Muscle of leg (tissue), 11 donors: ENCODE measurements around the gene HRH1. TPM values are rescaled to one million over a fixed set of nuclear protein-coding genes. Genes with fewer than 3 reads are reported as not detected.
A peak's percentile ranks its signal among the peaks of the same experiment; 100 is the strongest.
"Not testable (repeated sequence)": the region's sequence is repeated elsewhere in the genome, so short reads cannot be mapped to it uniquely, and the experiment has no call there.

ENCODE experiments used
- DNase-seq: peaks from one replicate; pipeline ENCODE4 v3.0.0; 2013
- H3K27ac ChIP-seq: one replicate; pipeline ENCODE4 v1.5.1; 2013; ENCODE audit warnings: mild to moderate bottlenecking, low read length, control low read depth
- H3K27me3 ChIP-seq: one replicate; pipeline ENCODE4 v1.6.1; 2013; ENCODE audit warnings: low read length; ENCODE audit not compliant: control insufficient read depth, insufficient read depth
- H3K36me3 ChIP-seq: one replicate; pipeline ENCODE4 v1.6.1; 2013; ENCODE audit warnings: low read length; ENCODE audit not compliant: control insufficient read depth, insufficient read depth
- H3K4me1 ChIP-seq: one replicate; pipeline ENCODE4 v1.6.1; 2013; ENCODE audit warnings: low read length; ENCODE audit not compliant: control insufficient read depth, insufficient read depth
- H3K4me3 ChIP-seq: one replicate; pipeline ENCODE4 v1.5.1; 2013; ENCODE audit warnings: low read length, control low read depth
- H3K9me3 ChIP-seq: replicated peaks from 2 replicates; pipeline ENCODE4 v1.6.1; 2013; ENCODE audit warnings: low read depth, low read length; ENCODE audit not compliant: control insufficient read depth
- WGBS: methylation state at CpG from one replicate; pipeline ENCODE4 v1.1.5; 2013; ENCODE audit warnings: missing lambda C conversion rate; ENCODE audit not compliant: insufficient coverage; 5-methylcytosine and 5-hydroxymethylcytosine counted together
- polyA plus RNA-seq, 8 donors: library from polyadenylated mRNA; unstranded; fragments of 120-200 nt; gene quantifications; one replicate each; pipeline versions ENCODE4 v1.2.1 to v1.2.3, GENCODE V29; 2013; ENCODE audit warnings: inconsistent platforms in 1 of 8, low replicate concordance in 1 of 8; ENCODE audit not compliant: insufficient read length in 8 of 8, insufficient read depth in 1 of 8
- total RNA-seq: library from RNA; stranded (reverse); fragments of 120-200 nt; gene quantifications from one replicate; pipeline ENCODE4 v1.2.4, GENCODE V29; 2013

Gene HRH1
- total and polyA plus RNA-seq, 9 donors: 1.6 to 6.2 (median 3.2) TPM

DNA sequence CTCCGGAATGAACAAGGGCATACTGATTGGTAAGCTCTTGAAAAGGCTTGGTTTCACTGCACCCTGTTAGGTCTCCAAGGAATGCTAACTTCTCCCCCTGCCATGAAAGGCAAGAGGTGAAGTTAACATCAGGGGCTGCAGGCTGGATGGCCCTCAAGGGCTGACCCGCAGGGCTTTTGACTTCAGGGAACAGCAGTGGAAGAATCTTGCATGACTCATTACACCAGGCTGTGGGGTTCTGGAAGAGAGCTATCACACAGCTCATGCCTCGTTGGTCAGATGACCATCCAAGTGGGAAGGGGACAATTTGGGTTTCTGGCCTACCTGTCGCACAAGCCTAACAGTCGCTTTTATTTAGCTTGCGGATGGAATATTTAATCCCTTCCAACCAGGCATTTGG lies 94.3 kb downstream of the HRH1 start:
- Histone ChIP-seq H3K4me3 (no peak overlapping the region), H3K4me1 (no peaks in the 10 kb centered on the region), H3K9me3 (no peaks in the 10 kb centered on the region), H3K27me3 (no peaks in the 10 kb centered on the region), H3K36me3 (no peaks in the 10 kb centered on the region), H3K27ac (no peak overlapping the region)
- no peak for DNase-seq
- 79% methylated on average over 2 of the region's 6 CpGs for WGBS

DNA sequence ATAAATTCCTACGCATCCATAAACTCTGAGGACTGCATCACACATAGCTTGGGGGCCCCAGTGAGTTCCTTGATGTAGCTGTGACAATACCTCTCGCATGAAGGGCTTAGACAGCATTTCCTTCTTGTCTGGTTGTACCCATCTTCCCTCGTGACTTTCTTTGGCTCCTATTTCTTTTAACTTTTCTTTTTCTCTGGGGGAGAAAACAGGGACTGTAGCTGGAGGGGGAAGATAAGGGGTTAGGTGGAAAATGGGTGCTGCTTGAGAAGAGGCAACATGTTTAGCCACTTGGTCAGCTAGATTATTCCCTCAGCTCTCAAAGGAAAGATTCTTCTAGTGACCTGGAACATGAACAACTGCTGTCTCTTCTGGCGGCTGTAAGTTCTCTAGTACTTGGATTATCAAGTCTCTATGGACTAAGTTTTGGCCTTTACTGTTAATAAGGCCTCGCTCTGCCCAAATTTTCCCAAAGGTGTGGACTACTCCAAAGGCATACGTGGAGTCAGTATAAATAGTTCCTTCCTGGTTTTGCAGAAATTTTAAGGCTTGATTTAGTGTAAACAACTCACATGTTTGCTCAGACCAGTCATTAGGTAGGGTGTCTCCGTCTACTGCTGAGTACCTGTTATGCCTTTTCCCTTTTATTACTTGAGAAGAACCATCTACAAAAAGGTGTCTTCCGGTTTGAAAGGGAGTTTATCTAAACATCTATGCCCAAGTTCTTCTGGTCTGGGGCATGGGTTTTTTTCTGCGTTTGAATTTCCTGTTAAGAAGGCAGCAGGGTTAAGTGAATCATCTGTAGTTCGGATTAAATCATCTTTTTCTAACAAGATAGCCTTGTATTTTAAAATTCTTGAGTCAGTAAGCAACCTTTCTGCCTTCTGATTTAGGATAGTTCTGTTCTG lies 96.9 kb downstream of the HRH1 start:
- Histone ChIP-seq H3K27me3 (no peaks in the 10 kb centered on the region), H3K27ac (no peak overlapping the region), H3K9me3 (no peaks in the 10 kb centered on the region), H3K36me3 (no peaks in the 10 kb centered on the region), H3K4me3 (no peak overlapping the region), H3K4me1 (no peaks in the 10 kb centered on the region)
- DNase-seq: no peak
- 69% methylated on average over 3 of the region's 10 CpGs for WGBS

GRCh38 chr3:11251807-11252176 lies 97.5 kb downstream of the HRH1 start:
- WGBS: 58% methylated on average over 4 of the region's 6 CpGs
- no peak for DNase-seq
- H3K4me1 ChIP-seq: no peaks in the 10 kb centered on the region

DNA sequence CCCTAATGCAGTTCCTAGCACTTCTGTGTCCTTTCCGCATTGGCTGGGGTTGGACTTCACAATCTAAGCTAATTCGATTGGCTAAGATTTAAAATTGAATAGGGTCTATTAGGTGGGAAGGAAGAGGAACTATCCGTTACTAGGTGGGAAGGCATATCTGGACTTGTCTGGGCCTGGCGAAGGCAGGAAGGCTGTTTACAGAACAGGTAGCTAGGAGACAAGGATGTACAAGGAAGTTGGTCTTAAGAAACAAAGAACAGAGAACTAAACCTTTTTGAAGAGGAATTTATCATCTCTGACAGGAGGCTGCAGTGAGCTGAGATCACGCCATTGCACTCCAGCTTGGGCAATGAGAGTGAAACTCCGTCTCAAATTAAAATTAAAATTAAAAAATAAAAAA lies 100.6 kb downstream of the HRH1 start:
- Histone ChIP-seq H3K9me3 (no peaks in the 10 kb centered on the region), H3K4me1 (no peaks in the 10 kb centered on the region), H3K36me3 (no peaks in the 10 kb centered on the region), H3K4me3 (no peak overlapping the region), H3K27ac (no peak overlapping the region), H3K27me3 (no peaks in the 10 kb centered on the region)
- 83% methylated on average over 4 of the region's 6 CpGs for WGBS
- DNase-seq: no peak

More at GRCh38 chr3:11251807-11252176, 97.5 kb downstream of the HRH1 start:
- Histone ChIP-seq H3K9me3 (no peaks in the 10 kb centered on the region), H3K27ac (no peak overlapping the region), H3K27me3 (no peaks in the 10 kb centered on the region), H3K4me3 (no peak overlapping the region), H3K36me3 (no peaks in the 10 kb centered on the region)

DNA sequence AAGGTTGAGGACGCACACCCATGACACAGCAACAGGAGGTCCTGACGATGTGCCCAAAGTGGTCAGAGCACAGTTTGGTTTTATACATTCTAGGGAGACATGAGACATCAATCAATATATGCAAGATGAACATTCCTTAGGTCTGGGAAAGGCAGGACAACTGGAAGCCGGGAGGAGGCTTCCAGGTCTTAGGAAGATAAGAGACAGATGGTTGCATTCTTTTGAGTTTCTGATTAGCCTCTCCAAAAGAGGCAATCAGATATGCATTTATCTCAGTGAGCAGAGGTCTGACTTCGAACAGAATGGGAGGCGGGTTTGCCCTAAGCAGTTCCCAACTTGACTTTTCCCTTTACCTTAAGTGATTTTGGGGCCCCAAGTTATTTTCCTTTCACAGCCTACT lies 101.2 kb downstream of the HRH1 start:
- DNase-seq, H3K9me3 ChIP-seq, H3K4me1 ChIP-seq, H3K27me3 ChIP-seq, H3K27ac ChIP-seq, H3K36me3 ChIP-seq, H3K4me3 ChIP-seq: not testable (repeated sequence)
- WGBS: 81% methylated on average over 3 of the region's 5 CpGs

DNA sequence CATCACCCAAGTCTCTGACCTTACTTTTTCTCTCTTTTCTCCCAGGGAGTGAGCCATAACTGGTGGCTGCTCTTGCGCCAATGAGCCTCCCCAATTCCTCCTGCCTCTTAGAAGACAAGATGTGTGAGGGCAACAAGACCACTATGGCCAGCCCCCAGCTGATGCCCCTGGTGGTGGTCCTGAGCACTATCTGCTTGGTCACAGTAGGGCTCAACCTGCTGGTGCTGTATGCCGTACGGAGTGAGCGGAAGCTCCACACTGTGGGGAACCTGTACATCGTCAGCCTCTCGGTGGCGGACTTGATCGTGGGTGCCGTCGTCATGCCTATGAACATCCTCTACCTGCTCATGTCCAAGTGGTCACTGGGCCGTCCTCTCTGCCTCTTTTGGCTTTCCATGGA lies 104.7 kb downstream of the HRH1 start:
- DNase-seq: no peak
- Histone ChIP-seq H3K9me3 (no peaks in the 10 kb centered on the region), H3K27me3 (peaks cover 2% of the 10 kb centered on the region), H3K36me3 (no peaks in the 10 kb centered on the region), H3K27ac (no peak overlapping the region), H3K4me3 (no peak overlapping the region), H3K4me1 (no peaks in the 10 kb centered on the region)
- WGBS: 91% methylated on average over 11 of the region's 11 CpGs

DNA sequence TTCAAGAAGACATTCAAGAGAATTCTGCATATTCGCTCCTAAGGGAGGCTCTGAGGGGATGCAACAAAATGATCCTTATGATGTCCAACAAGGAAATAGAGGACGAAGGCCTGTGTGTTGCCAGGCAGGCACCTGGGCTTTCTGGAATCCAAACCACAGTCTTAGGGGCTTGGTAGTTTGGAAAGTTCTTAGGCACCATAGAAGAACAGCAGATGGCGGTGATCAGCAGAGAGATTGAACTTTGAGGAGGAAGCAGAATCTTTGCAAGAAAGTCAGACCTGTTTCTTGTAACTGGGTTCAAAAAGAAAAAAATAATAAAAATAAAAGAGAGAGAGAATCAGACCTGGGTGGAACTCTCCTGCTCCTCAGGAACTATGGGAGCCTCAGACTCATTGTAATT lies 106.2 kb downstream of the HRH1 start:
- Histone ChIP-seq H3K27me3 (peaks cover 2% of the 10 kb centered on the region), H3K9me3 (no peaks in the 10 kb centered on the region), H3K27ac (no peak overlapping the region), H3K36me3 (no peaks in the 10 kb centered on the region), H3K4me3 (no peak overlapping the region), H3K4me1 (no peaks in the 10 kb centered on the region)
- WGBS: 82% methylated on average over 2 of the region's 3 CpGs
- no peak for DNase-seq

- 84% methylated on average over 9 of the region's 9 CpGs for WGBS
- no peak overlapping the region for H3K27ac ChIP-seq
- no peak overlapping the region for H3K4me3 ChIP-seq
- H3K4me1 ChIP-seq: peaks cover 8% of the 10 kb centered on the region
- peaks cover 2% of the 10 kb centered on the region for H3K27me3 ChIP-seq
- peaks cover 1% of the 10 kb centered on the region for H3K36me3 ChIP-seq
- H3K9me3 ChIP-seq: no peaks in the 10 kb centered on the region
- DNase-seq: no peak
Measured at GRCh38 chr3:11269007-11269406, 114.7 kb downstream of the HRH1 start.

GRCh38 chr3:11271986-11272904 lies 118.0 kb downstream of the HRH1 start, which contains the start of gene ATG7:
TSS of gene ATG7 (plus strand) at chr3:11272397. CDS start at chr3:11298696, 26,299 bp downstream.
- 2% methylated on average over 48 of the region's 51 CpGs for WGBS
- Histone ChIP-seq H3K27me3 (no peaks in the 10 kb centered on the region), H3K27ac (peak within 1 kb of the TSS; percentile 85), H3K4me3 (peak within 1 kb of the TSS; percentile 97), H3K4me1 (peaks cover 8% of the 10 kb centered on the region), H3K36me3 (peaks cover 16% of the 10 kb centered on the region), H3K9me3 (no peaks in the 10 kb centered on the region)
- DNase-seq: peak; percentile 99
